ENCODE measurements around the gene SMG6.

SMG6 gene

GRCh38 chr17:2197271-2197670 lies 106.3 kb downstream of the SMG6 start:
- no peak for DNase-seq

GRCh38 chr17:2195729-2196128 lies 107.9 kb downstream of the SMG6 start:
- no peak for DNase-seq

- no peak for DNase-seq
Measured at GRCh38 chr17:2194889-2195335, 108.7 kb downstream of the SMG6 start.

GRCh38 chr17:2192367-2193057 lies 111.1 kb downstream of the SMG6 start:
- peak; percentile 25 for DNase-seq

- no peak for DNase-seq
Measured at GRCh38 chr17:2191785-2192184, 111.8 kb downstream of the SMG6 start.

- no peak for DNase-seq
Measured at GRCh38 chr17:2191227-2191626, 112.4 kb downstream of the SMG6 start.

GRCh38 chr17:2190014-2190413 lies 113.6 kb downstream of the SMG6 start:
- no peak for DNase-seq

GRCh38 chr17:2188971-2189630 lies 114.5 kb downstream of the SMG6 start:
- no peak for DNase-seq

- no peak for DNase-seq
Measured at GRCh38 chr17:2187758-2188157, 115.8 kb downstream of the SMG6 start.

- no peak for DNase-seq
Measured at GRCh38 chr17:2186937-2187336, 116.6 kb downstream of the SMG6 start.

GRCh38 chr17:2184993-2185931 lies 118.3 kb downstream of the SMG6 start:
- no peak for DNase-seq

GRCh38 chr17:2183346-2183745 lies 120.2 kb downstream of the SMG6 start:
- DNase-seq: no peak

GRCh38 chr17:2181897-2182448 lies 121.6 kb downstream of the SMG6 start:
- DNase-seq: no peak

- DNase-seq: no peak
Measured at GRCh38 chr17:2181206-2181896, 122.2 kb downstream of the SMG6 start.

- DNase-seq: no peak
Measured at GRCh38 chr17:2180768-2181167, 122.8 kb downstream of the SMG6 start.

- no peak for DNase-seq
Measured at GRCh38 chr17:2179615-2180295, 123.8 kb downstream of the SMG6 start.

- no peak for DNase-seq
Measured at GRCh38 chr17:2178798-2179501, 124.6 kb downstream of the SMG6 start.

- DNase-seq: no peak
Measured at GRCh38 chr17:2177235-2177811, 126.3 kb downstream of the SMG6 start.

GRCh38 chr17:2176499-2177169 lies 127.0 kb downstream of the SMG6 start:
- DNase-seq: no peak

- no peak for DNase-seq
Measured at GRCh38 chr17:2175294-2175628, 128.3 kb downstream of the SMG6 start.
